ENCODE measurements around the gene FOXJ1.
A peak's percentile ranks its signal among the peaks of the same experiment; 100 is the strongest.

GRCh38 chr17:76189741-76190140, 48.7 kb upstream of the FOXJ1 start:
- TF ChIP-seq CTCF (IDR thresholded peaks at IDR 0.05; ENCODE audit: borderline replicate concordance, extremely low read depth, low read length, poor library complexity, severe bottlenecking), result peak; percentile 12
- TF ChIP-seq EZH2 (IDR thresholded peaks at IDR 0.05; ENCODE audit: borderline replicate concordance, low read depth, low read length, severe bottlenecking), result no peak
